ENCODE measurements around the gene PPP2R3C. TPM values are rescaled to one million over a fixed set of nuclear protein-coding genes. Genes with fewer than 3 reads are reported as not detected.
"Not testable (repeated sequence)": the region's sequence is repeated elsewhere in the genome, so short reads cannot be mapped to it uniquely, and the experiment has no call there.

Gene PPP2R3C
- total and polyA plus RNA-seq, 2 of the 4 experiments (the other 2 are of a cell fraction), result 15.9 to 17.0 TPM

GRCh38 chr14:35094645-35095044, 27.1 kb downstream of the PPP2R3C start:
- H3K27me3 ChIP-seq (ENCODE audit: control insufficient read depth, insufficient read depth, low read length); H2AK5ac ChIP-seq (ENCODE audit: low read depth, low read length); H4K20me1 ChIP-seq (ENCODE audit: insufficient read depth, low read length); H3K14ac ChIP-seq (replicated peaks; ENCODE audit: low read depth, low read length); H4K8ac ChIP-seq (ENCODE audit: low read depth in 2 of 2, low read length in 2 of 2); H3K56ac ChIP-seq (ENCODE audit: extremely low read depth, insufficient read depth, low read length); BruUV-seq (replicated peaks); H2AFZ ChIP-seq (replicated peaks; ENCODE audit: low read length, poor library complexity); H3K9ac ChIP-seq (ENCODE audit: low read depth, low read length); POLR2A ChIA-PET (ENCODE audit: unreplicated experiment); H3K27ac ChIP-seq (ENCODE audit: insufficient read depth, low read length); H2BK15ac ChIP-seq (ENCODE audit: low read depth, low read length); H3K9me1 ChIP-seq (ENCODE audit: insufficient read depth, low read length); H3K4me1 ChIP-seq (ENCODE audit: control insufficient read depth, insufficient read depth, low read length); H4K5ac ChIP-seq (ENCODE audit: low read depth, low read length); H4K91ac ChIP-seq (ENCODE audit: insufficient read depth, low read depth, low read length); dilution Hi-C loops (cut with HindIII; ENCODE audit: low sequenced_read_pairs, unreplicated experiment); H3K4me3 ChIP-seq (ENCODE audit: insufficient read depth, low read depth, low read length); CTCF ChIA-PET; H3K23ac ChIP-seq (ENCODE audit: low read depth, low read length); H3K9me3 ChIP-seq (ENCODE audit: control insufficient read depth, insufficient read depth, low read length); ATAC-seq (ENCODE audit: low read depth); H2AK9ac ChIP-seq (replicated peaks; ENCODE audit: low read depth, low read length, poor library complexity); H2BK5ac ChIP-seq (ENCODE audit: low read depth, low read length, poor library complexity, severe bottlenecking); H3K79me1 ChIP-seq (ENCODE audit: low read depth in 1 of 2, low read length in 2 of 2); DNase-seq; H3K4me2 ChIP-seq (ENCODE audit: low read depth, low read length); H3K4ac ChIP-seq (ENCODE audit: low read depth, low read length); H2BK20ac ChIP-seq (ENCODE audit: low read depth, low read length); H2BK120ac ChIP-seq (ENCODE audit: low read depth, low read length); in situ Hi-C loops (cut with MboI; ENCODE audit: low sequenced_read_pairs); H3K18ac ChIP-seq (ENCODE audit: low read depth, low read length); intact Hi-C loops (cut with micrococcal nuclease): not testable (repeated sequence)
- no CpG with 5 or more reads among the region's 6 CpGs for WGBS, 2 experiments (ENCODE audit: extremely low coverage in 2 of 2, insufficient read length in 1 of 2)
- H3K36me3 ChIP-seq (ENCODE audit: control insufficient read depth, insufficient read depth, low read length), result peaks cover 38% of the 10 kb centered on the region
